B cell (primary cell): ENCODE results near the gene TEC. TPM values are rescaled to one million over a fixed set of nuclear protein-coding genes. Genes with fewer than 3 reads are reported as not detected.

Experiments used
- ATAC-seq: fragments of 200-7000 bp; cut with Tn5 transposase; one replicate; pipeline ENCODE4 v1.10.0; 2021; ENCODE audit warnings: low read depth, mild to moderate bottlenecking, moderate number of reproducible peaks, moderate library complexity
- CTCF ChIA-PET: fragments of 350-600 bp; sonication (Branson Sonifier 250); formaldehyde crosslinking; loops from one replicate; lab custom pipeline; 2021; ENCODE audit warnings: antibody characterized with exemption, inconsistent platforms; lab: Charles Lee
- POLR2A ChIA-PET: fragments of 350-600 bp; sonication (Branson Sonifier 250); formaldehyde crosslinking; loops from one replicate; lab custom pipeline; 2021; ENCODE audit warnings: antibody characterized with exemption; lab: Charles Lee
- DNase-seq: peaks from one replicate; pipeline ENCODE4 v3.0.0; 2013
- H2AFZ ChIP-seq: 2 replicates; pipeline ENCODE4 v1.6.1; 2012; ENCODE audit warnings: mild to moderate bottlenecking, low read depth, low read length; ENCODE audit not compliant: insufficient read depth, poor library complexity, severe bottlenecking
- H3K27ac ChIP-seq, 2 donors: 1 replicate in 1 of 2; 2 replicates in 1 of 2; pipeline ENCODE4 v1.5.1; 2012 to 2013; ENCODE audit warnings: low read length in 2 of 2, mild to moderate bottlenecking in 2 of 2, moderate library complexity in 1 of 2
- H3K27me3 ChIP-seq, 4 experiments: fragments of 200-600 bp in 1 of 4; sonication (generic) in 1 of 4; replicated peaks in 1 of 4; 1 replicate in 2 of 4; 2 replicates in 2 of 4; pipeline versions ENCODE4 v1.6.1 to v1.7.0; 2013 to 2016; ENCODE audit warnings: low read length in 3 of 4, mild to moderate bottlenecking in 2 of 4, mixed read lengths in 1 of 4, moderate library complexity in 1 of 4; ENCODE audit not compliant: insufficient read depth in 4 of 4, control insufficient read depth in 3 of 4; ENCODE audit errors: control extremely low read depth in 1 of 4
- H3K36me3 ChIP-seq, 2 experiments: replicated peaks in 1 of 2; 1 replicate in 1 of 2; 2 replicates in 1 of 2; pipeline versions ENCODE4 v1.6.1 to v1.7.1; 2013; ENCODE audit warnings: low read length in 1 of 2; ENCODE audit not compliant: insufficient read depth in 2 of 2, control insufficient read depth in 1 of 2; ENCODE audit errors: control extremely low read depth in 1 of 2, extremely low read depth in 1 of 2
- H3K4me1 ChIP-seq, 2 donors: fragments of 200-600 bp in 1 of 2; sonication (generic) in 1 of 2; 1 replicate in 1 of 2; 2 replicates in 1 of 2; pipeline versions ENCODE4 v1.5.1 to v1.6.1; 2013 to 2017; ENCODE audit warnings: low read length in 2 of 2; ENCODE audit not compliant: control insufficient read depth in 2 of 2, insufficient read depth in 2 of 2
- H3K4me2 ChIP-seq: replicated peaks from 2 replicates; pipeline ENCODE3; 2012; ENCODE audit warnings: mild to moderate bottlenecking, low read depth, low read length; ENCODE audit not compliant: poor library complexity, severe bottlenecking
- H3K4me3 ChIP-seq, 5 experiments: fragments of 200-600 bp in 1 of 5; sonication (generic) in 1 of 5; 1 replicate in 3 of 5; 2 replicates in 2 of 5; pipeline versions ENCODE4 v1.5.1 to v1.7.0; 2011 to 2016; ENCODE audit warnings: low read length in 4 of 5, mild to moderate bottlenecking in 4 of 5, low read depth in 2 of 5, control low read depth in 1 of 5, moderate library complexity in 1 of 5; ENCODE audit not compliant: insufficient read depth in 1 of 5; ENCODE audit errors: control extremely low read depth in 1 of 5, extremely low read depth in 1 of 5
- H3K79me2 ChIP-seq: fragments of 200-600 bp; sonication (generic); one replicate; pipeline ENCODE4 v1.6.0; 2016; ENCODE audit warnings: low read length; ENCODE audit not compliant: control insufficient read depth, insufficient read depth
- H3K9ac ChIP-seq: fragments of 200-600 bp; sonication (generic); 2 replicates; pipeline ENCODE4 v1.6.1; 2017; ENCODE audit warnings: mild to moderate bottlenecking, low read length, moderate library complexity
- H3K9me3 ChIP-seq, 3 donors: one replicate each; pipeline versions ENCODE4 v1.6.1 to v1.7.1; 2013; ENCODE audit warnings: low read length in 2 of 3; ENCODE audit not compliant: control insufficient read depth in 2 of 3, insufficient read depth in 1 of 3; ENCODE audit errors: control extremely low read depth in 1 of 3
- H4K20me1 ChIP-seq: 2 replicates; pipeline ENCODE4 v1.6.0; 2012; ENCODE audit warnings: mild to moderate bottlenecking, low read length; ENCODE audit not compliant: insufficient read depth, control insufficient read depth, poor library complexity, severe bottlenecking
- H3K27ac Mint-ChIP-seq: one replicate; pipeline ENCODE4 v1.8.0; 2021; ENCODE audit warnings: mixed read lengths
- H3K27me3 Mint-ChIP-seq: one replicate; pipeline ENCODE4 v1.8.0; 2021; ENCODE audit warnings: mixed read lengths
- H3K4me1 Mint-ChIP-seq: one replicate; pipeline ENCODE4 v1.8.0; 2021; ENCODE audit warnings: mixed read lengths
- H3K4me3 Mint-ChIP-seq: one replicate; pipeline ENCODE4 v1.8.0; 2021; ENCODE audit warnings: mixed read lengths
- H3K9me3 Mint-ChIP-seq: one replicate; pipeline ENCODE4 v1.8.0; 2022; ENCODE audit warnings: mixed read lengths; ENCODE audit not compliant: insufficient read depth
- EZH2 ChIP-seq: IDR thresholded peaks from 2 replicates; pipeline ENCODE4 v1.6.1; 2012; ENCODE audit warnings: borderline replicate concordance, low read depth, mild to moderate bottlenecking, moderate library complexity, low read length; ENCODE audit not compliant: insufficient read depth, poor library complexity, severe bottlenecking
- WGBS: methylation state at CpG from one replicate; pipeline ENCODE4 v1.1.5; 2013; ENCODE audit warnings: missing lambda C conversion rate; ENCODE audit not compliant: insufficient coverage; 5-methylcytosine and 5-hydroxymethylcytosine counted together
- intact Hi-C: fragments of 100-400 bp; cut with micrococcal nuclease; formaldehyde crosslinking; loops from one replicate; pipeline ENCODE4 v1.10.0; 2022
- polyA plus RNA-seq: library from polyadenylated mRNA; depleted of rRNA; stranded (reverse); fragments of >200 nt; gene quantifications from 2 replicates; pipeline ENCODE4 v1.2.3, GENCODE V29; 2012
- total RNA-seq, 2 donors: library from RNA; stranded (reverse); fragments of 120-200 nt in 1 of 2; gene quantifications; 1 replicate in 1 of 2; 2 replicates in 1 of 2; pipeline versions ENCODE4 v1.2.3 to v1.2.4, GENCODE V29; 2013 to 2022
- TF ChIP-seq, protein P1 (sequence below): fragments of 200-600 bp; IDR thresholded peaks from one replicate; pipeline ENCODE4 v1.8.0; 2022; ENCODE audit warnings: antibody characterized with exemption, mild to moderate bottlenecking

The TEC gene
- total and polyA plus RNA-seq, 2 donors (not counting 1 experiment from before 2014, with no cell fraction given), result 2.0 to 8.3 TPM

DNA sequence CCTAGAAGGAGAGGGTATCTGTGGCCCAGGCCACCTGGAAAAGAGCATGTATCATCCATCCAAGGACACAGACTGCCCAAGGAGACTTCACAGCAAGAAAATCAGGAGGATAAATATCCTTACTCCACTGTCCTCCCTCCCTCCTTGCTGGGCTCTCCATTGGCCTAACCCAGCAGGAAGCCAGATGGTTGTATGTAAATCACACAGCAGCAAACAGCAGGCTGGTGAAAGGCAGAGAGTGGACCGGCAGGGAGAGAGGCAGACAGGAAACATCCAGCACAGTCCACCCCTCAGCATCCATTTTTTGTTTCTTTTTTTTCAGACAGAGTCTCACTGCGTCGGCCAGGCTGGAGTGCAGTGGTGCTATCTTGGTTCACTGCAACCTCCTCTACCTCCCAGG, 153.1 kb downstream of the TEC start:
- H3K36me3 ChIP-seq, result no peaks in the 10 kb centered on the region
- no peak overlapping the region for H2AFZ ChIP-seq
- intact Hi-C loops, result no loop called here
- H3K27ac ChIP-seq, result no peak overlapping the region
- no peaks in the 10 kb centered on the region for H4K20me1 ChIP-seq
- ATAC-seq (no peak), DNase-seq (no peak)
- H3K4me3 Mint-ChIP-seq, result no peak overlapping the region
- H3K4me3 ChIP-seq, result no peak overlapping the region
- WGBS, result 100% methylated on average over 2 of the region's 3 CpGs
- H3K9me3 ChIP-seq, result no peaks in the 10 kb centered on the region
- no peaks in the 10 kb centered on the region for H3K4me1 ChIP-seq
- H3K4me2 ChIP-seq, result no peak overlapping the region
- no peaks in the 10 kb centered on the region for H3K27me3 ChIP-seq
- no peak for TF ChIP-seq EZH2
- TF ChIP-seq, protein P1, sequence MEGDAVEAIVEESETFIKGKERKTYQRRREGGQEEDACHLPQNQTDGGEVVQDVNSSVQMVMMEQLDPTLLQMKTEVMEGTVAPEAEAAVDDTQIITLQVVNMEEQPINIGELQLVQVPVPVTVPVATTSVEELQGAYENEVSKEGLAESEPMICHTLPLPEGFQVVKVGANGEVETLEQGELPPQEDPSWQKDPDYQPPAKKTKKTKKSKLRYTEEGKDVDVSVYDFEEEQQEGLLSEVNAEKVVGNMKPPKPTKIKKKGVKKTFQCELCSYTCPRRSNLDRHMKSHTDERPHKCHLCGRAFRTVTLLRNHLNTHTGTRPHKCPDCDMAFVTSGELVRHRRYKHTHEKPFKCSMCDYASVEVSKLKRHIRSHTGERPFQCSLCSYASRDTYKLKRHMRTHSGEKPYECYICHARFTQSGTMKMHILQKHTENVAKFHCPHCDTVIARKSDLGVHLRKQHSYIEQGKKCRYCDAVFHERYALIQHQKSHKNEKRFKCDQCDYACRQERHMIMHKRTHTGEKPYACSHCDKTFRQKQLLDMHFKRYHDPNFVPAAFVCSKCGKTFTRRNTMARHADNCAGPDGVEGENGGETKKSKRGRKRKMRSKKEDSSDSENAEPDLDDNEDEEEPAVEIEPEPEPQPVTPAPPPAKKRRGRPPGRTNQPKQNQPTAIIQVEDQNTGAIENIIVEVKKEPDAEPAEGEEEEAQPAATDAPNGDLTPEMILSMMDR, result no peak
- H3K27me3 Mint-ChIP-seq, result no peaks in the 10 kb centered on the region
- no peak overlapping the region for H3K27ac Mint-ChIP-seq
- H3K79me2 ChIP-seq, result no peaks in the 10 kb centered on the region
- no peaks in the 10 kb centered on the region for H3K9me3 Mint-ChIP-seq
- no peaks in the 10 kb centered on the region for H3K4me1 Mint-ChIP-seq
- CTCF ChIA-PET, result interaction anchor here (1.9 kb wide), 1 partner anchor 11 kb away, joined by 5 read pairs; no protein-coding TSS in a partner anchor
- POLR2A ChIA-PET, result no interaction called here
- no peak overlapping the region for H3K9ac ChIP-seq

DNA sequence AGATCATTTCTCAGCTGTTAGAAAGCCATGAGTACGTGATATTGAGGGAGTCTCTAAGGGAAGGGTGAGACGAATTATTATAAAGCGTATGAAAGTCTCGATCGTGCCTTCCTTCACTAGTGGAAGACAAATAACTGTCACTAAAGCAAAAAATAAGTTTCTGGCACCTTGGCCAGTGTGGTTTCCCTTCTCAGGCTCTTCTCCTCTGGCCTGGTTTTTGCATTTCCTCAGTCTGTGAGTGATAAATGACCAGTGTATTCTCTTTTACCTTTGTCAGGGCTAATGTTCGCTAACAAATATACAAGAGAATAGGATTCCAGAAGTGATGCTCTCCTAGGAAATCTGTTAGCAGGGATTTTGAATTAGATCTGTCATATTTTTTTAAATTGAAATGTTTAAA, 155.2 kb downstream of the TEC start:
- Histone ChIP-seq H3K27ac (no peak overlapping the region), H3K9me3 (no peaks in the 10 kb centered on the region), H3K79me2 (no peaks in the 10 kb centered on the region), H3K4me3 (no peak overlapping the region), H3K4me2 (no peak overlapping the region), H2AFZ (no peak overlapping the region), H3K27me3 (no peaks in the 10 kb centered on the region), H3K9ac (no peak overlapping the region), H4K20me1 (no peaks in the 10 kb centered on the region), H3K4me1 (no peaks in the 10 kb centered on the region), H3K36me3 (no peaks in the 10 kb centered on the region)
- DNase-seq, result no peak
- no peak overlapping the region for H3K4me3 Mint-ChIP-seq
- ChIA-PET CTCF (no interaction called here), POLR2A (no interaction called here)
- TF ChIP-seq, protein P1, result no peak
- no peak for TF ChIP-seq EZH2
- no peak overlapping the region for H3K27ac Mint-ChIP-seq
- H3K9me3 Mint-ChIP-seq, result no peaks in the 10 kb centered on the region
- no peaks in the 10 kb centered on the region for H3K27me3 Mint-ChIP-seq
- H3K4me1 Mint-ChIP-seq, result no peaks in the 10 kb centered on the region
- no CpG with 5 or more reads among the region's 6 CpGs for WGBS
- ATAC-seq, result no peak
- intact Hi-C loops, result no loop called here
